NCI-H2196 (cell line): Measurements from ENCODE around the gene BMI1.

Experiments used
- DNase-seq: peaks from one replicate; lab custom pipeline; 2025; ENCODE audit not compliant: unreplicated experiment; lab: John Stamatoyannopoulos, UW

BMI1 gene

GRCh38 chr10:22366435-22366703 lies 45.5 kb downstream of the BMI1 start:
- no peak for DNase-seq

GRCh38 chr10:22366771-22367170 lies 45.9 kb downstream of the BMI1 start:
- no peak for DNase-seq

- no peak for DNase-seq
Measured at GRCh38 chr10:22367471-22367870, 46.6 kb downstream of the BMI1 start.

- DNase-seq, result no peak
Measured at GRCh38 chr10:22368402-22368801, 47.5 kb downstream of the BMI1 start.

- no peak for DNase-seq
Measured at GRCh38 chr10:22368981-22369380, 48.1 kb downstream of the BMI1 start.

GRCh38 chr10:22369434-22370072 lies 48.7 kb downstream of the BMI1 start:
- no peak for DNase-seq

GRCh38 chr10:22370320-22370719 lies 49.4 kb downstream of the BMI1 start:
- DNase-seq, result no peak

- no peak for DNase-seq
Measured at GRCh38 chr10:22372298-22372697, 51.4 kb downstream of the BMI1 start.

- no peak for DNase-seq
Measured at GRCh38 chr10:22372917-22373316, 52.0 kb downstream of the BMI1 start.

- DNase-seq, result no peak
Measured at GRCh38 chr10:22374489-22375126, 53.7 kb downstream of the BMI1 start.

- no peak for DNase-seq
Measured at GRCh38 chr10:22379059-22379458, 58.2 kb downstream of the BMI1 start.
